MM.1S (cell line): ENCODE measurements around the gene UST.

Experiments
- DNase-seq: peaks from one replicate; pipeline ENCODE4 v3.0.0-alpha.2; 2015
- H2AFZ ChIP-seq: fragments of 300-600 bp; sonication (generic); 2 replicates; pipeline ENCODE4 v1.6.0; 2016; ENCODE audit warnings: antibody characterized with exemption, low read length
- H3F3A ChIP-seq: fragments of 300-600 bp; sonication (generic); 2 replicates; pipeline ENCODE4 v1.6.1; 2016; ENCODE audit warnings: mild to moderate bottlenecking, antibody characterized with exemption, low read length, moderate library complexity, mixed read lengths; ENCODE audit not compliant: insufficient read depth
- H3K27ac ChIP-seq: fragments of 300-600 bp; sonication (generic); 2 replicates; pipeline ENCODE4 v1.5.1; 2016; ENCODE audit warnings: mild to moderate bottlenecking, low read length
- H3K27me3 ChIP-seq: fragments of 300-600 bp; sonication (generic); replicated peaks from 2 replicates; pipeline ENCODE4 v1.6.0; 2016; ENCODE audit warnings: low read length; ENCODE audit not compliant: insufficient read depth
- H3K36me3 ChIP-seq: fragments of 300-600 bp; sonication (generic); replicated peaks from 2 replicates; pipeline ENCODE4 v1.6.1; 2016; ENCODE audit warnings: mild to moderate bottlenecking, low read length, mixed read lengths; ENCODE audit not compliant: insufficient read depth
- H3K4me1 ChIP-seq: fragments of 300-600 bp; sonication (generic); 2 replicates; pipeline ENCODE4 v1.6.1; 2016; ENCODE audit warnings: low read length, mixed read lengths
- H3K4me2 ChIP-seq: fragments of 300-600 bp; sonication (generic); 2 replicates; pipeline ENCODE4 v1.6.0; 2016; ENCODE audit warnings: low read depth, low read length
- H3K4me3 ChIP-seq: fragments of 300-600 bp; sonication (generic); 2 replicates; pipeline ENCODE4 v1.5.1; 2016; ENCODE audit warnings: low read length, mixed read lengths
- H3K79me2 ChIP-seq: fragments of 300-600 bp; sonication (generic); 2 replicates; pipeline ENCODE4 v1.6.1; 2016; ENCODE audit warnings: mixed run types, low read length, mixed read lengths
- H3K9ac ChIP-seq: fragments of 300-600 bp; sonication (generic); 2 replicates; pipeline ENCODE4 v1.6.1; 2016; ENCODE audit warnings: low read length, mixed read lengths
- H3K9me2 ChIP-seq: fragments of 300-600 bp; sonication (generic); replicated peaks from 2 replicates; pipeline ENCODE4 v1.6.1; 2016; ENCODE audit warnings: mild to moderate bottlenecking, low read length, mixed read lengths; ENCODE audit not compliant: insufficient read depth
- H3K9me3 ChIP-seq: fragments of 300-600 bp; sonication (generic); replicated peaks from 2 replicates; pipeline ENCODE4 v1.6.1; 2016; ENCODE audit warnings: mild to moderate bottlenecking, low read length, mixed read lengths; ENCODE audit not compliant: insufficient read depth
- H4K20me1 ChIP-seq: fragments of 300-600 bp; sonication (generic); 2 replicates; pipeline ENCODE4 v1.6.1; 2016; ENCODE audit warnings: mild to moderate bottlenecking, low read length, moderate library complexity, mixed read lengths; ENCODE audit not compliant: insufficient read depth
- CTCF ChIP-seq: fragments of 300-600 bp; sonication (generic); IDR thresholded peaks from 2 replicates; pipeline ENCODE4 v1.5.1; 2016; ENCODE audit warnings: antibody characterized with exemption, low read length, mixed read lengths
- EZH2 ChIP-seq: fragments of 300-600 bp; sonication (generic); optimal IDR thresholded peaks from 2 replicates; pipeline ENCODE3; 2017; ENCODE audit warnings: low read depth, mild to moderate bottlenecking, antibody characterized with exemption, low read length, mixed read lengths
- EZH2phosphoT487 ChIP-seq: fragments of 300-600 bp; sonication (generic); IDR thresholded peaks from 2 replicates; pipeline ENCODE4 v1.6.1; 2018; ENCODE audit warnings: antibody characterized with exemption, low read length

Gene UST

DNA sequence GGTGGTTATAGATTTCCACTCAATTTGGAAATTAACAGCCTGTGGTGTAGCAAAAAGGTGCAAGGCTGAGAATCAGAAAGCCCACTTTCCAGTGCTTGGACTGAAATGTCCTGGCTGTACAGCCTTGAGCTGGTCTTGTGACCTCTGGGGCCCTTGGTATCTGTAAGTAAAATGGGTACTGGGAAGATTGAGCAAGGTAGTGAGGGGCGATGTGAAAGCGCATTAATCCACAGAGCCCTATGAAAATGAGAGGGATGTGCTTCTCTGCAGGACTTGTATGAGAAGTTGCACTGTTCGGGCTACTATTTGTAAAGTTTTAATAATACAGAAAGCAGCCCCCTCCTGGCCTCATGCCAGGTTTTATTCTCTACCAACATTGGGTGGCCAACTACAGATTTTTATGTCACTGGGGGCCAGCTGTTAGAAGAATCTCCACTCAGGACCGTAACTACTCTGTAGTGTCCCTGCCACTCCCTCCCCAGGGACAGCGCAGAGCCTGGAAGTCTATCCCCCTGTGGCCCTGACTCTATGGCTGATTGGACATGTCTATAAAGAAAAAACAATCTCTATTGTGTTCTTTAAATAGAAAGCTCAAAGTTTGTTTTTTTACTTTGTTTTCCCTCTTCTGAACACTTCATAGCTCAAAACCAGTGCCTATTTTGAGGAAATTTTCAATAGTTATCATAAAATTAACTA lies 316.0 kb downstream of the UST start:
- no peak overlapping the region for H3K27ac ChIP-seq
- H3K27me3 ChIP-seq = no peaks in the 10 kb centered on the region
- H3K9ac ChIP-seq = no peak overlapping the region
- DNase-seq = no peak
- H3K9me2 ChIP-seq = no peaks in the 10 kb centered on the region
- H3K79me2 ChIP-seq = no peaks in the 10 kb centered on the region
- H3K36me3 ChIP-seq = no peaks in the 10 kb centered on the region
- no peaks in the 10 kb centered on the region for H3K9me3 ChIP-seq
- no peaks in the 10 kb centered on the region for H3K4me1 ChIP-seq
- H2AFZ ChIP-seq = no peak overlapping the region
- H3K4me2 ChIP-seq = no peak overlapping the region
- H4K20me1 ChIP-seq = no peaks in the 10 kb centered on the region
- no peak overlapping the region for H3K4me3 ChIP-seq
- TF ChIP-seq CTCF (no peak), EZH2 (no peak), EZH2phosphoT487 (no peak)
- H3F3A ChIP-seq = no peaks in the 10 kb centered on the region

GRCh38 chr6:149063468-149063867 lies 316.6 kb downstream of the UST start:
- H3K4me1 ChIP-seq = no peaks in the 10 kb centered on the region
- H3K36me3 ChIP-seq = no peaks in the 10 kb centered on the region
- no peaks in the 10 kb centered on the region for H3K79me2 ChIP-seq
- DNase-seq = no peak
- H2AFZ ChIP-seq = no peak overlapping the region
- H3K9me3 ChIP-seq = no peaks in the 10 kb centered on the region
- H4K20me1 ChIP-seq = no peaks in the 10 kb centered on the region
- no peaks in the 10 kb centered on the region for H3K9me2 ChIP-seq
- no peak overlapping the region for H3K9ac ChIP-seq
- no peak overlapping the region for H3K27ac ChIP-seq
- no peak overlapping the region for H3K4me2 ChIP-seq
- no peaks in the 10 kb centered on the region for H3K27me3 ChIP-seq
- H3F3A ChIP-seq = no peaks in the 10 kb centered on the region
- no peak for TF ChIP-seq EZH2phosphoT487
- no peak for TF ChIP-seq CTCF
- no peak for TF ChIP-seq EZH2
- no peak overlapping the region for H3K4me3 ChIP-seq

DNA sequence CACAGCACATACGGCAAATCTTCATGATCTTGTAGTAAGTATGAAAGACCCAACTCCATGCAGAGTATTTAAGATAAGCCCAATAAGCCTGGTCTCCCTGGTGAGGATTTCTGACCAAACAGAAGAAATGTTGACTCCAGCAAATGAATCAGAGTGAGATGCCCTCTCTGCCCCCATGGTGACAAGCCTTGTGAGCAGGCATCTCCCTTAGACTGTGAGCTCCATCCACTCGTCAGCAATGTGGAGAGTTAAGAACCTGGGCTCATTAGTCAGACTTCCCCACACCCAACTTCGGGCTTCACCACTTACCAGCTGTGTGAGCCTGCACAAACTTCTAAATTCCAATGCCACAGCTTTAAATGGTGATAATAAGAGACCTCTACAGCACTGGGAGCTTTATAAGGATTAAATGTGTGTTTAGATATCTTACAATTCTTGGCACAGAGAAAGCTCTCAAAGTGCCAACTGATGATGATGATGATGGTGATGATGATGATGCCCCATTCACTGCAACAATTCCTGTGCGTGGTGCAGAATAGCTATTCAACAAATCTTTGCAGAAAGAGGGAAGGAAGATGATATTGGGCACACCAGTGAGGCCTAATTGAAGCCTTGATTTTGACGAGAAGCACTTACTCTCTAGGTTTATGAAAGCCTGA lies 317.3 kb downstream of the UST start:
- no peaks in the 10 kb centered on the region for H4K20me1 ChIP-seq
- TF ChIP-seq EZH2phosphoT487 (no peak), CTCF (no peak), EZH2 (no peak)
- no peak overlapping the region for H3K4me2 ChIP-seq
- H3K36me3 ChIP-seq = no peaks in the 10 kb centered on the region
- H3K27ac ChIP-seq = no peak overlapping the region
- DNase-seq = no peak
- no peak overlapping the region for H3K4me3 ChIP-seq
- H3F3A ChIP-seq = no peaks in the 10 kb centered on the region
- no peaks in the 10 kb centered on the region for H3K79me2 ChIP-seq
- H3K4me1 ChIP-seq = no peaks in the 10 kb centered on the region
- H2AFZ ChIP-seq = no peak overlapping the region
- H3K9me3 ChIP-seq = no peaks in the 10 kb centered on the region
- no peaks in the 10 kb centered on the region for H3K27me3 ChIP-seq
- no peak overlapping the region for H3K9ac ChIP-seq
- H3K9me2 ChIP-seq = no peaks in the 10 kb centered on the region
